ENCODE measurements around the gene SPOCK1.

- TF ChIP-seq JUN (CRISPR knock-in tag; IDR thresholded peaks at IDR 0.05) (no peak), SPEN (CRISPR knock-in tag; IDR thresholded peaks at IDR 0.05; ENCODE audit: low read depth) (no peak), ATF2 (CRISPR knock-in tag; IDR thresholded peaks at IDR 0.05) (no peak), FOXA3 (CRISPR knock-in tag; IDR thresholded peaks at IDR 0.05) (no peak)
Measured at GRCh38 chr5:137345396-137345795, 153.7 kb downstream of the SPOCK1 start.
